GM21825 (cell line): ENCODE results near the gene SPPL2C.

Experiments used
- ATAC-seq: cut with Tn5 transposase; IDR thresholded peaks from one replicate; pipeline ENCODE4 v1.9.1; 2021; ENCODE audit warnings: mild to moderate bottlenecking, moderate library complexity; ENCODE audit not compliant: unreplicated experiment

Gene SPPL2C, protein sequence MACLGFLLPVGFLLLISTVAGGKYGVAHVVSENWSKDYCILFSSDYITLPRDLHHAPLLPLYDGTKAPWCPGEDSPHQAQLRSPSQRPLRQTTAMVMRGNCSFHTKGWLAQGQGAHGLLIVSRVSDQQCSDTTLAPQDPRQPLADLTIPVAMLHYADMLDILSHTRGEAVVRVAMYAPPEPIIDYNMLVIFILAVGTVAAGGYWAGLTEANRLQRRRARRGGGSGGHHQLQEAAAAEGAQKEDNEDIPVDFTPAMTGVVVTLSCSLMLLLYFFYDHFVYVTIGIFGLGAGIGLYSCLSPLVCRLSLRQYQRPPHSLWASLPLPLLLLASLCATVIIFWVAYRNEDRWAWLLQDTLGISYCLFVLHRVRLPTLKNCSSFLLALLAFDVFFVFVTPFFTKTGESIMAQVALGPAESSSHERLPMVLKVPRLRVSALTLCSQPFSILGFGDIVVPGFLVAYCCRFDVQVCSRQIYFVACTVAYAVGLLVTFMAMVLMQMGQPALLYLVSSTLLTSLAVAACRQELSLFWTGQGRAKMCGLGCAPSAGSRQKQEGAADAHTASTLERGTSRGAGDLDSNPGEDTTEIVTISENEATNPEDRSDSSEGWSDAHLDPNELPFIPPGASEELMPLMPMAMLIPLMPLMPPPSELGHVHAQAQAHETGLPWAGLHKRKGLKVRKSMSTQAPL

DNA sequence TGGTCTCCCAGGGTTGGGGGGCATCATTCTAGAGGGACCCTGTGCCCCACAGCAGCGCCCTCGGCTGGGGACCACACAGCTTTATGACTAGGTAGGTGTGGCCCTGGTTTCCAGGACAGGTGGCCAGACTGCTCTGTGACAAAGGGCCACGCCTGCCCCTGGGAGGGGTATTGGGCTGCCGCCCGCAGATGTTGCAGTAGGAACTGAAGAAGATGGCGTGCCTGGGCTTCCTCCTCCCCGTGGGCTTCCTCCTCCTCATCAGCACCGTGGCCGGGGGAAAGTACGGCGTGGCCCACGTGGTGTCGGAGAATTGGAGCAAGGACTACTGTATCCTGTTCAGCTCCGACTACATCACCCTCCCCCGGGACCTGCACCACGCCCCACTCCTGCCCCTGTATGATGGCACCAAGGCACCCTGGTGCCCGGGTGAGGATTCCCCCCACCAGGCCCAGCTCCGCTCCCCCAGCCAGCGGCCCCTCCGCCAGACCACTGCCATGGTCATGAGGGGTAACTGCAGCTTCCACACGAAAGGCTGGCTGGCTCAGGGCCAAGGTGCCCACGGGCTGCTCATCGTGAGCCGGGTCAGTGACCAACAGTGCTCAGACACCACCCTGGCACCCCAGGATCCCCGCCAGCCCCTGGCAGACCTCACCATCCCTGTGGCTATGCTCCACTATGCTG lies at the start of gene SPPL2C:
Gene SPPL2C, plus strand, starts transcription at position 187 of the 681 bp plus-strand sequence. Its CDS starts 26 bp downstream, at position 213.
- ATAC-seq = no peak

DNA sequence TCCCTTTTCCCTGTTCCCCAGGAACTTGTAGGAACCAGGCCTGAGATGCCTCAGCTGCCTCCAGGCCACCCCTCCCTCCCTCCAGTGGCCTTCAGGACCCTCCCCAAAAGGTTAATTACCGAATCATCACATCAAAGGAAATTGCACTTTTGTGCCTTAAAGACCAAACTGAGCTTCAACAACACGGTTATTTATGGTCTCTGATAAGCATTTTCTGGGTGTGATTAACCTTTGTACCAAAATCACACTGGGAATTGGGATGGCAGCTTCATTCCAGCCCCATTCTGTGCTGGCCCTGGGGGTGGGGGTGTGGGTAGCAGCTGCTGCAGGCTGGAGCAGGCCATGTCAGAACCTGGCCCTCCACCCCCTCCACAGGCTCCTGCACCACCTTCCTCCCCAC lies 43.9 kb upstream of the SPPL2C start:
- ATAC-seq = no peak

- ATAC-seq = no peak
Measured at GRCh38 chr17:45801421-45801820, 43.3 kb upstream of the SPPL2C start.

DNA sequence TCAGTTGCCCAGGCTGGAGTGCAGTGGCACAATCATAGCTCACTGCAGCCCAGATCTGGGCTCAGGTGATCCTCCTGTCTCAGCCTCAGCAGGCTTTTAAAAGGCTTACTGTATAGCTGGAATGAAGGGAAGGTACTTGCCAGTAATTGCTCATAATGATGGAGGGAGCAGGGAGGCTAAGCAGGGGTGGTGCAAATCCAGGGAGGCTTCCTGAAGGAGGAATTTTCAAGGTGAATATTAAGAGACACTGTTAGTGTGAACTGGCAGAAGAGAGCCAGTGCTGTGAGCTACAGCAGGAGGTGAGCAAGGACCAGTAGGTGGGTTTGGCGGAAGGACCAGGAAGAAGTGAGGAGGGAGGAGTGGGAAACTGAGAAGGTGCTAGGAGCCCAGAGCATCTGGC lies 35.8 kb upstream of the SPPL2C start:
- no peak for ATAC-seq

DNA sequence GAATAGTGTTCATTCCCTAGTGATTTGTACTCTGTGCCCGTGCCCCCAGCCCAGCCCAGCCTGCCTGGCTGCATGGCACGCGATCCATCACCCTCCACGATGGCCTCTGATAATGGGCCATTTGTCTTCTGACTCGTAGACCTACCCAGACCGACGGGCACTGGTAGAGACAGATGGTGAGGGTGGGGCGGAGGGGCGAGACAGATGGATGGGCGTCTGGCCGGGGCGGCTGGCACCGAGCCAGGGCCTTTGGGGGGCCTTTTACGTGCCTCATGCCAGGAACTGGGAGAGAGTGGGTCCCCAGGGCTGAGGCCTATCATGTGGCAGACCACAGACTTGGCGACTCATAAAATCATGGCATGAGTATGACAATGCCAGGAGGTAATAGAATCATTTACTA lies 35.2 kb upstream of the SPPL2C start:
- ATAC-seq = no peak

- ATAC-seq = no peak
Measured at GRCh38 chr17:45812102-45812501, 32.6 kb upstream of the SPPL2C start.

DNA sequence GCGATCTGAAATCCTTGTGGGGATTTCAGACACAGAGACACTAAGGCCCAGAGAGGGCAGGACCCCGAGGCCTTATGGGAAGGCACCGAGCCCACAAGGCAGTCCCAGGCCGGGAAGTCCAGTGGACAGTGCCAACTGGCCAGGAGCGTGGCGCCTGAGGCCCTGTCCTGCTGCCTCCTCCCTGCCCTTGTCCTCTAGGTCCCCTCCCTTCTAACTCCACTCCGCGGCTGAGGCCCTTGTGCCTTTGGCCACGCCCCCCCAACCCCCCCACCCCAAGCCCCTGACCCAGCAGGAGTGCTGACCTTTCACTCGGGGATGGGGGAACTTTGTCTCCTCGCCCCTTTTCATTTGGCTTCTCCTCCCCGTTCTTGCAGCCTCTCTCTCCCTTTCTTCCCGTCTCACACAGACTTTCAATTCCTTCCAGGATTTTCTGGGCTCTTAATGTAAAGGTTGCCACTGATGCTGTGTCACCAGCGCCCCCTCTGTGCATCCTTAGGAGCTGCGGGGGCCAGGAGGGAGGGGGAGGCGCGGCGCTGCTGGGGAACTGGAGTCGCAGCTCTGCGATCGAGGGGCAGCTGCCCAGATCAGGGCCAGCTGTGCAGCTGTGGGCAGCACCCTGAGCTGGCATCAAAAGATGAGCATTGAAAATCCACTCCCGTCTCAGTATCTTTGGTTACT lies 31.5 kb upstream of the SPPL2C start:
- no peak for ATAC-seq

DNA sequence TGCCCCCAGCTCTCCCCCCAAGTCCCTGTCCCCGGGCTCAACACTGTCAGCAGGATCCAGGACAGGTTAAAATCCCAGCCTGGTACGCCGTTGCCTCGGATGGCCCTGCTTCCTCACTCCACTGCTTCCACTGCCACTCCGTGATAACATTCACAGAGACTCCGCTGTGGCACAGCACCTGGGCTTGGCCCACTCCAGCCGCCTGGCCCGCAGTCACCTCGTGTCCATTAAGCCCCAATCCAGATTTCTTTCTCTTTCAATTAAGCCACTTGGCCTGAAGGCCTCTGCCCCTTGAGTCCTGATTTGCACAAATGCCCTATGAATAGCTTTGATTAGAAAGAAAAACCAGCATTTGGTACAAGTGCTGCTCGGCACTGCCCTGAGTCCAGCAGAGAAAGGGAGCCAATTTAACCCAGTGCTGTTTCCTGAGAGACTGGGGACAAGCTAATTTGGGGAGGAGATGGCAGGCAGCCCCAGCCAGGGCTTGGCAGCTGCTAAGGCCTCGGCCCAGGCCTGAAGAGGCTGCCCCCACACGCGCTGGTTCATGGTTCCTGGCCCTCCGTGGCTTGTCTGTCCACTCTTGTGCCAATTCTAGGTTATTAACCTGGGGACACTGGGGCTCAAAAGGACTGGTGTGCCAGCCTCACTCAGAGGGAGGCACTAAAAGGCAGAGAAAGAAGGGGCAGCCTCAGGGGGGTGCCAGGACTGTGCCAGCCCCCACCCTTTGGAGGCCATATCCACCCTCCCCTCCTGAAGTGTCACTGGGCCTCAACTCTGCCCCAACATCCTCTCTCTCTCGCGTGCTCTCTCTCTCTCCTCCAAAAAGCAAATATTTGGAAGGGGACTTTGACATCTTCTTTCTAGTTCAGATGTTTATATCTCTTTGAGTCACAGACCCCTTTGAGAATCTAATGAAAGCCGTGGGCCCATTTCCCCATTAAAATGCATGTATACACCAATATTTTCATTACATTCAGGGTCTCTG lies 29.8 kb upstream of the SPPL2C start:
- no peak for ATAC-seq

DNA sequence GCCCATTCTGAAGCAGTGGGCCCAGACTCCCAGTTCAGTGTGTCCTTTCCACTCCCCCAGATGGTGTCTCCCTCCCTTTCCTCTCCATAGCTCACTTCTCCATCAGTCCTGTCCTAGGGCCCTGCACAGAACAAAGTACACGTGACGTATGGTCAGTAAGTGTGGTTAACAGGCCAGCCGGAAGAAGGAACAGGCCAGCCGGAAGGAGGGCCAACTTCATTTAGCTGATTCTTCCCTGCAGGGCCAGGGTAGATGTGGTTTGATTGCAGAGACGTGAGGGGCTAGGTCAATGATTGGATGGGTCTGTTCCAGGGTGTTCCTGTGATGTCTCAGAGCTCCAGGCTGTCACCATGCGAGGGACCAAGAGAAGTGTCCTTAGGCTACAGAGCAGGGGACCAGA lies 28.9 kb upstream of the SPPL2C start:
- no peak for ATAC-seq

DNA sequence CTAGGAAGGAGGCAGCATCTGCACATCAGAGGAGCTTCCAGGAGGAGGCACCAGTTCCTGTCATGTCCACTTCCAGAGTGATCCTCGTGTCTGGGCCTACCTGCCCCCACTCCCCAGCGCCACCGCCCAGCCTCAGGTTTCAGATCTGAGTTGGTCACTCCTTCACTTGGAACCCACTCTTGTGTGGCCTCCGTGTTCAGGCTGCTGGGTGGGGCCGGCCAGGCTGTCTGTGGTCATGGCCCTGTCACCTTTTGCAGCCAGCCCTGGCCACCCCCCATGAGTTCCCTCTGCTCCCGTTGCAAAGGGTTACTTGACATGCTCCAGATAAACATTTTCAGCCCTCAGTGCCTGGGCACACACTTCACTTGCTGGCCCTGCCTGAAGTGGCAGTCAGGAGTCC lies 26.6 kb upstream of the SPPL2C start:
- ATAC-seq = no peak

- ATAC-seq = no peak
Measured at GRCh38 chr17:45818699-45819098, 26.0 kb upstream of the SPPL2C start.

- ATAC-seq = no peak
Measured at GRCh38 chr17:45819632-45820031, 25.0 kb upstream of the SPPL2C start.

DNA sequence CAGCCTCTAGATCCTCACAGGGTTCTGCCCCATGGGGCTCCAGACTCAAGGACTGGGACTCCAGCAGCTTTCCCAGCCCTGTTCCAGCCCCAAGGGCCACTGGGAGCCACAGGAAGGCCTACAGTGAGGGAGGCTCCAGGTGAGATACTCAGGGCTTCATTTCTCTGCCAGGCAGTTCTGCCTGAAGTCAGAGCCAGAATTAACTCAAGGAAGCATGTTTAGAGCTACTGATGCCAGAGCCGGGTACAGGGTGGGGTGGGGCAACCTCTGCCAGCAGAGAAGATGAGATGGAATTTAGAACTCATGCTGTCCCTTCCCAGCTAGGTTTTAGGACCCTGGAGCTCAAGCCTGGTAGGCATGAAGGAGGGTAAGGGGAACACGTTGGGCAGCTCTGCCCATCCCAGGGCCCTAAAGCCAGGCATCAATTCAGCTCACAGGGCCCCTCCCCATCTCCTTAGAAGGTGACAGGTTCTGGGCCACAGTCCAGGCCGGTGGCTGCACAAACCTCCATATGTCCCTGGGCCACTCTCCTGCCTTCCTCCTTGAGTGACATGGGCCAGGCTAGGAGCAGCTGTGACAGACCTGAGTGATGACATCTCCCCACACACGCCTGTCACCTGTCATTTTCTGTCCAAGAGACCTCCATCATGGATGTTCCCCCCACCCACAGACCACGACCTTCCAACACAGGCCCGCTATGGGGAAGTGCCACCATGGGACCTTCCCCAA lies 24.5 kb upstream of the SPPL2C start:
- ATAC-seq = no peak

GRCh38 chr17:45821147-45821546 lies 23.5 kb upstream of the SPPL2C start:
- no peak for ATAC-seq

GRCh38 chr17:45823598-45823997 lies 21.1 kb upstream of the SPPL2C start:
- ATAC-seq = no peak

- no peak for ATAC-seq
Measured at GRCh38 chr17:45824475-45824874, 20.2 kb upstream of the SPPL2C start.

- ATAC-seq = no peak
Measured at GRCh38 chr17:45824901-45825492, 19.7 kb upstream of the SPPL2C start.

DNA sequence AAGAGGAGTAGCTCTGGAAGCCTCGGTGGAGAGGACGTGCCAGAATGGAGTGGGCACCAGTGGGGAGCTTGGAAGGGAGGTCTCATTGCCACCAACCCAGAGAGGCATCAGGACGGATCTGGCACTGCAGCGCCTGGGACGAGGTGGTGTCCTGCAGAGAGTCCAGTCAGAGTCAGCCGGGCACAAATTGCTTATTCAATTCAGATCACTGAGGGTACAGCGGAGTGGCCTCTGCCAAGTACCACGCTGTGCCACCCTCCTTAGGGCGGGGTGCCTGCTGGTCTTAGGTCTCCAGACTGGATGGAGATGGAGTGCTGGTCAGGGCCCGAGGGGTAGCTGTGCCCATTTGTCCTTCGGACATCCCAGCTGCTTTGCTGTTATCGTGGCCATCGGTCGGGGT lies 18.9 kb upstream of the SPPL2C start:
- ATAC-seq = no peak
